Measurements from ENCODE around the gene GPER1. TPM values are rescaled to one million over a fixed set of nuclear protein-coding genes. Genes with fewer than 3 reads are reported as not detected.

The GPER1 gene
- total RNA-seq, 1 experiment from 2014 or later, result not detected

DNA sequence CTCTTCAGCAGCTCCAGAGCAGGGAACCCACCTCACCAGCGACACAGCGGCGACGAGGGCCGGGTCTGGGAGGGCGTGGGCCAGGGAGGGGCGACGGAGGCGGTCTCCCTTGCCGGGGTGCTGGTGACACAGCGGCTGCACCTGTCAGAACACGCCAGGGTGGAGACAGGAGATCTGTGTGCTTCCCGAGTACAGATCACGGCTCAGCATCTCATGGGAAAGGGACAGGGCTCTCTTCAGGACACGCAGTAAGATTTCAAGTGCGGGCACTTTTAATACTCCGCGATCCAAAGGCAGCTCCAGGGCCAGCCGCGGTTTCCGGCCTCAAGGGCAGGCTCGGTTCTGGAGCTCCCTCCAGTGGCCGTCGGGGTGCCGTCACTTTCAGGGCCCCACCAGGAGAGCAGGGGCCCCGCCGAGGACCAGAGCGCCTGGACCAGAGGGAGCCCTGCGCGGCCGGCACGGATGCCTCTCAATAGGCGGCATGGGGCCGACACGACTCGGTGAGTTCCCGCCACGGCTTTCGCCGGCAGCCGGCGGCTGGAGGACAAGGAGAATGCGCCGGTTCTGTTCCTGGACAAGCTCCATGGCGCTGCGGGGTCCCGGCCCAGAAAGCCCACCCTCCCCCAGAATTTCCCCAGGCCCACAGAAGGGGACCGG is 22.2 kb upstream of the GPER1 start:
- H3K79me2 ChIP-seq (ENCODE audit: insufficient read depth, low read length), result no peaks in the 10 kb centered on the region
- peaks cover 6% of the 10 kb centered on the region for H3K27me3 Mint-ChIP-seq (ENCODE audit: low read depth)
- no peak overlapping the region for H2BK120ac ChIP-seq (ENCODE audit: low read depth, low read length, poor library complexity, severe bottlenecking)
- no CpG with 5 or more reads among the region's 48 CpGs for WGBS (ENCODE audit: extremely low coverage, insufficient read length, low lambda C conversion rate)
- no peak overlapping the region for H3K9ac ChIP-seq (ENCODE audit: extremely low read depth, insufficient read length, low read length)
- H2BK20ac ChIP-seq (ENCODE audit: low read depth, low read length, poor library complexity, severe bottlenecking), result no peak overlapping the region
- H3K14ac ChIP-seq (ENCODE audit: insufficient read depth, low read length), result no peak overlapping the region; the same call in 1 of the 2 replicates
- H3K27ac Mint-ChIP-seq, result no peak overlapping the region; a peak in 1 of 7 replicates
- H4K91ac ChIP-seq (ENCODE audit: insufficient read length, low read depth, low read length), result no peak overlapping the region
- TF ChIP-seq, protein P1, sequence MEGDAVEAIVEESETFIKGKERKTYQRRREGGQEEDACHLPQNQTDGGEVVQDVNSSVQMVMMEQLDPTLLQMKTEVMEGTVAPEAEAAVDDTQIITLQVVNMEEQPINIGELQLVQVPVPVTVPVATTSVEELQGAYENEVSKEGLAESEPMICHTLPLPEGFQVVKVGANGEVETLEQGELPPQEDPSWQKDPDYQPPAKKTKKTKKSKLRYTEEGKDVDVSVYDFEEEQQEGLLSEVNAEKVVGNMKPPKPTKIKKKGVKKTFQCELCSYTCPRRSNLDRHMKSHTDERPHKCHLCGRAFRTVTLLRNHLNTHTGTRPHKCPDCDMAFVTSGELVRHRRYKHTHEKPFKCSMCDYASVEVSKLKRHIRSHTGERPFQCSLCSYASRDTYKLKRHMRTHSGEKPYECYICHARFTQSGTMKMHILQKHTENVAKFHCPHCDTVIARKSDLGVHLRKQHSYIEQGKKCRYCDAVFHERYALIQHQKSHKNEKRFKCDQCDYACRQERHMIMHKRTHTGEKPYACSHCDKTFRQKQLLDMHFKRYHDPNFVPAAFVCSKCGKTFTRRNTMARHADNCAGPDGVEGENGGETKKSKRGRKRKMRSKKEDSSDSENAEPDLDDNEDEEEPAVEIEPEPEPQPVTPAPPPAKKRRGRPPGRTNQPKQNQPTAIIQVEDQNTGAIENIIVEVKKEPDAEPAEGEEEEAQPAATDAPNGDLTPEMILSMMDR (conservative IDR thresholded peaks at IDR 0.05), result peak; percentile 95
- H3K56ac ChIP-seq (ENCODE audit: insufficient read length, low read depth, low read length), result no peak overlapping the region
- no peaks in the 10 kb centered on the region for H3K9me3 ChIP-seq (ENCODE audit: control insufficient read depth, low read depth, low read length)
- H2AK5ac ChIP-seq (ENCODE audit: insufficient read length, low read length), result no peak overlapping the region
- no peak overlapping the region for H2BK15ac ChIP-seq (ENCODE audit: low read depth, low read length)
- H2BK12ac ChIP-seq (ENCODE audit: insufficient read length, low read depth, low read length), result no peak overlapping the region
- peaks cover 5 to 9% of the 10 kb centered on the region in 2 experiments; a peak in 4 of 5 replicates for H3K9me3 Mint-ChIP-seq
- H3K4me1 ChIP-seq (ENCODE audit: insufficient read depth, low read length), result no peaks in the 10 kb centered on the region
- H3K27ac ChIP-seq (ENCODE audit: insufficient read length, low read depth, low read length), result no peak overlapping the region
- no peaks in the 10 kb centered on the region for H3K79me1 ChIP-seq (ENCODE audit: insufficient read depth, low read depth, low read length, poor library complexity, severe bottlenecking)
- no peak overlapping the region; a peak in 1 of 5 replicates for H3K4me3 Mint-ChIP-seq
- H2BK5ac ChIP-seq (ENCODE audit: insufficient read length, low read length), result no peak overlapping the region
- H3K4me1 Mint-ChIP-seq, result peaks cover 8 to 15% of the 10 kb centered on the region in 2 experiments
- no peak overlapping the region for H4K8ac ChIP-seq (replicated peaks; ENCODE audit: insufficient read length, low read depth, low read length)
- peaks cover 5% of the 10 kb centered on the region for H4K20me1 ChIP-seq (ENCODE audit: control insufficient read depth, insufficient read depth, insufficient read length)
- H4K5ac ChIP-seq (ENCODE audit: insufficient read length, low read depth, low read length), result no peak overlapping the region
- H3K4ac ChIP-seq (ENCODE audit: low read depth, low read length), result no peak overlapping the region
- no peak overlapping the region for H2AFZ ChIP-seq (ENCODE audit: low read length)
- DNase-seq, result peak; percentile 87
- H3K23ac ChIP-seq (ENCODE audit: insufficient read length, low read depth, low read length), result no peak overlapping the region
- H3T11ph ChIP-seq (ENCODE audit: low read length), result no peak overlapping the region
- no peak overlapping the region for H3K18ac ChIP-seq (ENCODE audit: insufficient read length, low read depth, low read length)
- H3K23me2 ChIP-seq (ENCODE audit: insufficient read length, low read depth, low read length, poor library complexity, severe bottlenecking), result no peaks in the 10 kb centered on the region
- no peak overlapping the region for H3K4me2 ChIP-seq (ENCODE audit: insufficient read depth, insufficient read length, low read length)
- no peaks in the 10 kb centered on the region for H3K27me3 ChIP-seq (ENCODE audit: insufficient read depth, low read length)
- peaks cover 0 to 5% (median 4%) of the 10 kb centered on the region in 3 experiments; a peak in 4 of 7 replicates for H3K36me3 Mint-ChIP-seq (ENCODE audit: insufficient read depth in 1 of 3, low read depth in 3 of 3)

Data from H9 (cell line).